ENCODE data around the gene TC2N.

DNA sequence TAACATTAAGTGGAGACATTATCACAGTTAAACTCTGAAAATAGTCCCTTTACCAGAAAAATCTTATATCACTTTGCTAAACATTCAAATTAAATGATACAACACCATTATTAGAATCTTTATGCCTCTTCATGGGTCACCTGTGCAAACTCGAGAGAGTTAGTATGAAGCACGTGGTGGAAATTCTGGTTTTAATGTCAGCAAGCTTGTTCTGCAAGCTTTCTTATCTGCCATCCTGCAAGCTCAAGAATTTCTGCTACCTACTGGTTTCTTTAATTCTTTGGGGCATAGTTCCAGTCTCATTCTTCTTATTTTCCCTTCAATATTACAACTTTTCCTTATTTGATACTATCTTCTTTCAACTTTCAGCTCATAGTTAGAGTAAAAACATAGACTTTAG, 136.3 kb downstream of the TC2N start:
- TF ChIP-seq, protein P1, sequence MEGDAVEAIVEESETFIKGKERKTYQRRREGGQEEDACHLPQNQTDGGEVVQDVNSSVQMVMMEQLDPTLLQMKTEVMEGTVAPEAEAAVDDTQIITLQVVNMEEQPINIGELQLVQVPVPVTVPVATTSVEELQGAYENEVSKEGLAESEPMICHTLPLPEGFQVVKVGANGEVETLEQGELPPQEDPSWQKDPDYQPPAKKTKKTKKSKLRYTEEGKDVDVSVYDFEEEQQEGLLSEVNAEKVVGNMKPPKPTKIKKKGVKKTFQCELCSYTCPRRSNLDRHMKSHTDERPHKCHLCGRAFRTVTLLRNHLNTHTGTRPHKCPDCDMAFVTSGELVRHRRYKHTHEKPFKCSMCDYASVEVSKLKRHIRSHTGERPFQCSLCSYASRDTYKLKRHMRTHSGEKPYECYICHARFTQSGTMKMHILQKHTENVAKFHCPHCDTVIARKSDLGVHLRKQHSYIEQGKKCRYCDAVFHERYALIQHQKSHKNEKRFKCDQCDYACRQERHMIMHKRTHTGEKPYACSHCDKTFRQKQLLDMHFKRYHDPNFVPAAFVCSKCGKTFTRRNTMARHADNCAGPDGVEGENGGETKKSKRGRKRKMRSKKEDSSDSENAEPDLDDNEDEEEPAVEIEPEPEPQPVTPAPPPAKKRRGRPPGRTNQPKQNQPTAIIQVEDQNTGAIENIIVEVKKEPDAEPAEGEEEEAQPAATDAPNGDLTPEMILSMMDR (IDR thresholded peaks at IDR 0.05): no peak
- no peak for TF ChIP-seq POLR2AphosphoS5 (IDR thresholded peaks at IDR 0.05; ENCODE audit: insufficient read depth in 1 of 2, low read depth in 1 of 2)
